Measurements from ENCODE around the gene PROSER2. TPM values are rescaled to one million over a fixed set of nuclear protein-coding genes. Genes with fewer than 3 reads are reported as not detected.

The PROSER2 gene
- total RNA-seq, 1 experiment from 2014 or later: 10.6 TPM

- no CpG with 5 or more reads among the region's 14 CpGs for WGBS (ENCODE audit: extremely low coverage, insufficient read length, low lambda C conversion rate)
- H4K91ac ChIP-seq (ENCODE audit: insufficient read length, low read depth, low read length): no peak overlapping the region
- H3K27me3 ChIP-seq (ENCODE audit: insufficient read depth, low read length): no peaks in the 10 kb centered on the region
- H3K14ac ChIP-seq (ENCODE audit: insufficient read depth, low read length): no peak overlapping the region
- H3K23me2 ChIP-seq (ENCODE audit: insufficient read length, low read depth, low read length, poor library complexity, severe bottlenecking): no peaks in the 10 kb centered on the region
- Mint-ChIP-seq H3K4me3 (no peak overlapping the region), H3K36me3 (ENCODE audit: insufficient read depth in 1 of 3, low read depth in 3 of 3) (no peaks in the 10 kb centered on the region), H3K27ac (no peak overlapping the region), H3K27me3 (ENCODE audit: low read depth) (no peaks in the 10 kb centered on the region), H3K9me3 (peaks cover 0 to under 1% of the 10 kb centered on the region in 2 experiments; a peak in 3 of 5 replicates), H3K4me1 (peaks cover 0 to 2% of the 10 kb centered on the region in 2 experiments; a peak in 1 of 4 replicates)
- H3K18ac ChIP-seq (ENCODE audit: insufficient read length, low read depth, low read length): no peak overlapping the region
- no peak overlapping the region for H3K27ac ChIP-seq (ENCODE audit: insufficient read length, low read depth, low read length)
- no peak overlapping the region for H3K4ac ChIP-seq (ENCODE audit: low read depth, low read length)
- no peak overlapping the region for H3K56ac ChIP-seq (ENCODE audit: insufficient read length, low read depth, low read length)
- H2BK5ac ChIP-seq (ENCODE audit: insufficient read length, low read length): no peak overlapping the region
- H3K4me1 ChIP-seq (ENCODE audit: insufficient read depth, low read length): no peaks in the 10 kb centered on the region
- TF ChIP-seq, protein P1, sequence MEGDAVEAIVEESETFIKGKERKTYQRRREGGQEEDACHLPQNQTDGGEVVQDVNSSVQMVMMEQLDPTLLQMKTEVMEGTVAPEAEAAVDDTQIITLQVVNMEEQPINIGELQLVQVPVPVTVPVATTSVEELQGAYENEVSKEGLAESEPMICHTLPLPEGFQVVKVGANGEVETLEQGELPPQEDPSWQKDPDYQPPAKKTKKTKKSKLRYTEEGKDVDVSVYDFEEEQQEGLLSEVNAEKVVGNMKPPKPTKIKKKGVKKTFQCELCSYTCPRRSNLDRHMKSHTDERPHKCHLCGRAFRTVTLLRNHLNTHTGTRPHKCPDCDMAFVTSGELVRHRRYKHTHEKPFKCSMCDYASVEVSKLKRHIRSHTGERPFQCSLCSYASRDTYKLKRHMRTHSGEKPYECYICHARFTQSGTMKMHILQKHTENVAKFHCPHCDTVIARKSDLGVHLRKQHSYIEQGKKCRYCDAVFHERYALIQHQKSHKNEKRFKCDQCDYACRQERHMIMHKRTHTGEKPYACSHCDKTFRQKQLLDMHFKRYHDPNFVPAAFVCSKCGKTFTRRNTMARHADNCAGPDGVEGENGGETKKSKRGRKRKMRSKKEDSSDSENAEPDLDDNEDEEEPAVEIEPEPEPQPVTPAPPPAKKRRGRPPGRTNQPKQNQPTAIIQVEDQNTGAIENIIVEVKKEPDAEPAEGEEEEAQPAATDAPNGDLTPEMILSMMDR (conservative IDR thresholded peaks at IDR 0.05): no peak
- H2AFZ ChIP-seq (ENCODE audit: low read length): no peak overlapping the region
- no peak overlapping the region for H2BK12ac ChIP-seq (ENCODE audit: insufficient read length, low read depth, low read length)
- H2BK20ac ChIP-seq (ENCODE audit: low read depth, low read length, poor library complexity, severe bottlenecking): no peak overlapping the region
- no peak overlapping the region for H4K8ac ChIP-seq (replicated peaks; ENCODE audit: insufficient read length, low read depth, low read length)
- no peak overlapping the region for H3K9ac ChIP-seq (ENCODE audit: extremely low read depth, insufficient read length, low read length)
- DNase-seq: no peak
- no peak overlapping the region for H2BK15ac ChIP-seq (ENCODE audit: low read depth, low read length)
- no peak overlapping the region for H2AK5ac ChIP-seq (ENCODE audit: insufficient read length, low read length)
- no peaks in the 10 kb centered on the region for H4K20me1 ChIP-seq (ENCODE audit: control insufficient read depth, insufficient read depth, insufficient read length)
- H3K79me1 ChIP-seq (ENCODE audit: insufficient read depth, low read depth, low read length, poor library complexity, severe bottlenecking): no peaks in the 10 kb centered on the region
- no peak overlapping the region for H2BK120ac ChIP-seq (ENCODE audit: low read depth, low read length, poor library complexity, severe bottlenecking)
- H3K9me3 ChIP-seq (ENCODE audit: control insufficient read depth, low read depth, low read length): no peaks in the 10 kb centered on the region
- no peak overlapping the region for H4K5ac ChIP-seq (ENCODE audit: insufficient read length, low read depth, low read length)
- H3K4me2 ChIP-seq (ENCODE audit: insufficient read depth, insufficient read length, low read length): no peak overlapping the region
- H3T11ph ChIP-seq (ENCODE audit: low read length): no peak overlapping the region
- no peak overlapping the region for H3K23ac ChIP-seq (ENCODE audit: insufficient read length, low read depth, low read length)
- H3K79me2 ChIP-seq (ENCODE audit: insufficient read depth, low read length): no peaks in the 10 kb centered on the region
Observed at GRCh38 chr10:11773761-11774441, 49.3 kb upstream of the PROSER2 start.
